Measurements from ENCODE around the gene F2.

DNA sequence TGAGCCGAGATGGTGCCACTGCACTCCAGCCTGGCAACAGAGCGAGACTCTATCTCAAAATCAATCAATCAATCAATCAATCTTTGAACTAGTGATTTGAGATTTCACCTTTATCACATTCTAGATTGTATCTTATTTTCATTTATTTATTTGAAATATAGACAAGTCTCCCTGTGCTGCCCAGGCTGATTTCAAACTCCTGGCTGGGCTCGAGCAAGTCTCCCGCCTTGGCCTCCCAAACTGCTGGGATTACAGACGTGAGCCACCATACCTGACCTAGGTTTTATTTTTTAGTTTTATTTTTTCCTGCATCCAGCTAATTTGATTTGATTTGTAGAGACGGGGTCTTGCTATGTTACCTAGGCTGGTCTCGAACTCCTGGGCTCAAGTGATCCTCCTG lies 17.1 kb downstream of the F2 start:
- TF ChIP-seq CTCF (IDR thresholded peaks at IDR 0.05; ENCODE audit: low read depth, low read length, missing input control) = no peak
- TF ChIP-seq ATF3 (IDR thresholded peaks at IDR 0.05) = no peak
- no peak for TF ChIP-seq TAF1 (conservative IDR thresholded peaks at IDR 0.05)
- no peak for TF ChIP-seq JUND (IDR thresholded peaks at IDR 0.05)
- no peak for TF ChIP-seq RAD21 (IDR thresholded peaks at IDR 0.05)
- no peak for TF ChIP-seq SP1 (IDR thresholded peaks at IDR 0.05)
- TF ChIP-seq MAX (IDR thresholded peaks at IDR 0.05) = no peak
- no peak for TF ChIP-seq REST (IDR thresholded peaks at IDR 0.05)
- TF ChIP-seq GABPA (IDR thresholded peaks at IDR 0.05 in 1 of 2, conservative IDR thresholded peaks at IDR 0.05 in 1 of 2) = no peak
- TF ChIP-seq FOXA1 (IDR thresholded peaks at IDR 0.05) = no peak
- no peak for TF ChIP-seq RXRA (IDR thresholded peaks at IDR 0.05)
- TF ChIP-seq EGR1 (IDR thresholded peaks at IDR 0.05; ENCODE audit: low read depth in 2 of 2) = no peak
- TF ChIP-seq YY1 (IDR thresholded peaks at IDR 0.05) = no peak

Data from liver (tissue), 3 donors.